H1 (cell line): ENCODE results near the gene EFR3B. TPM values are rescaled to one million over a fixed set of nuclear protein-coding genes. Genes with fewer than 3 reads are reported as not detected.

ENCODE experiments used
- EP300 ChIP-seq, 2 experiments: IDR thresholded peaks; 1 replicate in 1 of 2; 2 replicates in 1 of 2; pipeline ENCODE4 v1.6.1; 2011 to 2012; ENCODE audit warnings: low read depth in 2 of 2, low read length in 2 of 2, mild to moderate bottlenecking in 2 of 2, borderline replicate concordance in 1 of 2, inconsistent platforms in 1 of 2, moderate library complexity in 1 of 2
- EZH2 ChIP-seq: fragments of 200-600 bp; sonication (generic); IDR thresholded peaks from 2 replicates; pipeline ENCODE4 v1.7.1; 2012; ENCODE audit warnings: low read depth, mild to moderate bottlenecking, moderate library complexity, low read length, inconsistent platforms; ENCODE audit not compliant: severe bottlenecking
- RFX5 ChIP-seq: IDR thresholded peaks from 2 replicates; pipeline ENCODE4 v1.6.1; 2011; ENCODE audit warnings: low read depth, low read length, improper control_type of control experiment, borderline replicate concordance
- SP2 ChIP-seq: IDR thresholded peaks from 2 replicates; pipeline ENCODE4 v1.6.1; 2012; ENCODE audit warnings: mild to moderate bottlenecking, low read length, inconsistent platforms
- TAF1 ChIP-seq: IDR thresholded peaks from 2 replicates; pipeline ENCODE4 v1.6.1; 2011; ENCODE audit warnings: mild to moderate bottlenecking, low read depth, low read length
- polyA plus RNA-seq, 7 experiments: library from polyadenylated mRNA; depleted of rRNA in 3 of 7; stranded (reverse) in 5 of 7; unstranded in 2 of 7; fragments of >200 nt in 5 of 7; fragments of 200-250 nt in 2 of 7; gene quantifications; 1 replicate in 5 of 7; 2 replicates in 1 of 7; 4 replicates in 1 of 7; pipeline versions ENCODE4 v1.2.1 to v1.2.3, GENCODE V29; 2011 to 2013; ENCODE audit warnings: missing spikeins in 2 of 7, mixed read lengths in 2 of 7
- total RNA-seq: library from RNA; stranded (reverse); fragmentation: NEBNext Ultra II Directional; extraction: Animal tissue kit (Norgen Biotek cat#: 25700); gene quantifications from 2 replicates; pipeline ENCODE4 v1.2.1, GENCODE V29; 2021

The EFR3B gene
- total and polyA plus RNA-seq, 2 of the 8 experiments (the other 6 are each of a cell fraction or from before 2014, with no cell fraction given): 3.4 to 9.6 TPM

- TF ChIP-seq RFX5 (no peak), EZH2 (no peak), SP2 (no peak), EP300 (IDR thresholded peaks at IDR 0.05; ENCODE audit: borderline replicate concordance in 1 of 2, low read depth in 2 of 2, low read length in 2 of 2) (no peak), TAF1 (no peak)
Measured at GRCh38 chr2:25001325-25001637, 40.6 kb upstream of the EFR3B start (continued).
